HCT116 (cell line): ENCODE data around the gene ACAN. TPM values are rescaled to one million over a fixed set of nuclear protein-coding genes. Genes with fewer than 3 reads are reported as not detected.

Experiments
- ATAC-seq: fragments of 200-7000 bp; cut with Tn5 transposase; 2 replicates; pipeline ENCODE4 v1.9.1; 2020; ENCODE audit warnings: mild to moderate bottlenecking, moderate library complexity
- BruUV-seq: library from RNA; stranded (reverse); fragments of 400-500 nt; replicated peaks from 2 replicates; lab custom pipeline; 2021; lab: Mats Ljungman, UMichigan
- CTCF ChIA-PET: fragments of 300-600 bp; sonication (Branson Sonifier 250); formaldehyde crosslinking; loops from one replicate; lab custom pipeline; 2021; ENCODE audit warnings: antibody characterized with exemption; lab: Charles Lee
- POLR2A ChIA-PET: fragments of 300-600, 350-600 bp; sonication (Branson Sonifier 250); formaldehyde crosslinking; loops from one replicate; lab custom pipeline; 2021; ENCODE audit warnings: antibody characterized with exemption; lab: Charles Lee
- RAD21 ChIA-PET, 2 experiments: fragments of 300-600 bp; sonication (Branson Sonifier 250); formaldehyde crosslinking; loops; one replicate each; lab custom pipeline; 2023; ENCODE audit warnings: low total read pairs in 2 of 2; ENCODE audit not compliant: uncharacterized antibody in 2 of 2, unreplicated experiment in 2 of 2, low non-redundant PET in 1 of 2; lab: Charles Lee
- DNase-seq: peaks from one replicate; pipeline ENCODE4 v3.0.0-alpha.2; 2010; ENCODE audit warnings: low read depth, low spot score
- H2AFZ ChIP-seq: fragments of 200-600 bp; shearing (Covaris generic), sonication (generic); 2 replicates; pipeline ENCODE4 v1.6.1; 2017; ENCODE audit warnings: low read depth, mixed run types, mixed read lengths, antibody characterized with exemption, low read length; ENCODE audit not compliant: poor library complexity, severe bottlenecking
- H3K27ac ChIP-seq: 2 replicates; pipeline ENCODE4 v1.5.1; 2012; ENCODE audit warnings: low read depth, low read length
- H3K27me3 ChIP-seq: fragments of 200-600 bp; sonication (generic); 2 replicates; pipeline ENCODE4 v1.6.1; 2016; ENCODE audit warnings: mixed run types, low read length, mixed read lengths; ENCODE audit not compliant: insufficient read depth
- H3K36me3 ChIP-seq, 2 experiments: fragments of 200-500 bp in 1 of 2; fragments of 200-600 bp in 1 of 2; sonication (Bioruptor generic) in 1 of 2; sonication (generic) in 1 of 2; 2 replicates each; pipeline versions ENCODE4 v1.5.1 to v1.6.1; 2014 to 2016; ENCODE audit warnings: low read length in 2 of 2, inconsistent platforms in 1 of 2, mixed read lengths in 1 of 2, mixed run types in 1 of 2; ENCODE audit not compliant: insufficient read depth in 2 of 2, control insufficient read depth in 1 of 2
- H3K4me1 ChIP-seq, 2 experiments: fragments of 200-600 bp in 1 of 2; sonication (generic) in 1 of 2; 2 replicates each; pipeline versions ENCODE4 v1.5.1 to v1.6.1; 2012 to 2017; ENCODE audit warnings: low read length in 2 of 2, inconsistent platforms in 1 of 2, mild to moderate bottlenecking in 1 of 2, mixed read lengths in 1 of 2, mixed run types in 1 of 2, moderate library complexity in 1 of 2; ENCODE audit not compliant: insufficient read depth in 2 of 2, control insufficient read depth in 1 of 2
- H3K4me2 ChIP-seq: fragments of 200-600 bp; sonication (generic); 2 replicates; pipeline ENCODE4 v1.6.1; 2017; ENCODE audit warnings: mixed run types, low read length, mixed read lengths
- H3K4me3 ChIP-seq, 2 experiments: fragments of 200-600 bp in 1 of 2; sonication (generic) in 1 of 2; replicated peaks in 1 of 2; 2 replicates each; pipeline ENCODE4 v1.5.1; 2011 to 2016; ENCODE audit warnings: low read length in 2 of 2, control low read depth in 1 of 2, low read depth in 1 of 2, mild to moderate bottlenecking in 1 of 2, mixed read lengths in 1 of 2, mixed run types in 1 of 2
- H3K79me2 ChIP-seq: fragments of 200-600 bp; sonication (generic); 2 replicates; pipeline ENCODE4 v1.6.1; 2017; ENCODE audit warnings: mild to moderate bottlenecking, mixed run types, low read length, moderate library complexity, mixed read lengths; ENCODE audit not compliant: insufficient read depth
- H3K9ac ChIP-seq: fragments of 200-600 bp; sonication (generic); 2 replicates; pipeline ENCODE4 v1.6.1; 2016; ENCODE audit warnings: low read length, mixed read lengths
- H3K9me2 ChIP-seq: fragments of 200-600 bp; sonication (generic), shearing (Covaris generic); 2 replicates; pipeline ENCODE4 v1.6.1; 2017; ENCODE audit warnings: mixed run types, mild to moderate bottlenecking, moderate library complexity; ENCODE audit not compliant: insufficient read depth
- H3K9me3 ChIP-seq, 2 experiments: fragments of 200-500 bp in 1 of 2; fragments of 200-600 bp in 1 of 2; sonication (Bioruptor generic) in 1 of 2; sonication (generic) in 1 of 2; 2 replicates each; pipeline ENCODE4 v1.6.1; 2014 to 2017; ENCODE audit warnings: low read length in 2 of 2, mixed read lengths in 2 of 2, inconsistent platforms in 1 of 2, low read depth in 1 of 2, mild to moderate bottlenecking in 1 of 2, mixed run types in 1 of 2, moderate library complexity in 1 of 2; ENCODE audit not compliant: control insufficient read depth in 1 of 2, insufficient read depth in 1 of 2
- H4K20me1 ChIP-seq: fragments of 200-600 bp; sonication (generic), shearing (Covaris generic); 2 replicates; pipeline ENCODE4 v1.6.1; 2017; ENCODE audit warnings: mixed run types, mild to moderate bottlenecking, moderate library complexity; ENCODE audit not compliant: insufficient read depth
- CBX3 ChIP-seq: IDR thresholded peaks from 2 replicates; pipeline ENCODE4 v1.6.1; 2012; ENCODE audit warnings: low read depth
- CEBPB ChIP-seq: IDR thresholded peaks from 2 replicates; pipeline ENCODE4 v1.6.1; 2012; ENCODE audit warnings: low read depth
- ELF1 ChIP-seq: IDR thresholded peaks from 2 replicates; pipeline ENCODE4 v1.6.1; 2012; ENCODE audit warnings: low read depth, borderline replicate concordance
- EZH2phosphoT487 ChIP-seq: fragments of 200-600 bp; IDR thresholded peaks from 2 replicates; pipeline ENCODE4 v1.6.1; 2018; ENCODE audit warnings: antibody characterized with exemption, borderline replicate concordance
- FOSL1 ChIP-seq: IDR thresholded peaks from 2 replicates; pipeline ENCODE4 v1.6.1; 2012; ENCODE audit warnings: low read depth
- JUND ChIP-seq: IDR thresholded peaks from 2 replicates; pipeline ENCODE4 v1.6.1; 2012
- POLR2AphosphoS5 ChIP-seq: IDR thresholded peaks from 2 replicates; pipeline ENCODE4 v1.6.1; 2011; ENCODE audit warnings: mild to moderate bottlenecking, low read depth, low read length, moderate library complexity
- SIN3A ChIP-seq: IDR thresholded peaks from 2 replicates; pipeline ENCODE4 v1.6.1; 2012; ENCODE audit warnings: low read depth
- SP1 ChIP-seq: IDR thresholded peaks from 2 replicates; pipeline ENCODE4 v1.6.1; 2012; ENCODE audit warnings: low read depth
- SRF ChIP-seq: IDR thresholded peaks from 2 replicates; pipeline ENCODE4 v1.6.1; 2012; ENCODE audit warnings: low read depth
- YY1 ChIP-seq: IDR thresholded peaks from 2 replicates; pipeline ENCODE4 v1.6.1; 2011; ENCODE audit warnings: low read length, low read depth, moderate library complexity, mild to moderate bottlenecking; ENCODE audit not compliant: insufficient replicate concordance; ENCODE audit errors: extremely low read depth
- ZBTB33 ChIP-seq: IDR thresholded peaks from 2 replicates; pipeline ENCODE4 v1.6.1; 2011; ENCODE audit warnings: mild to moderate bottlenecking, low read length, moderate library complexity; ENCODE audit not compliant: insufficient replicate concordance; ENCODE audit errors: extremely low read depth
- ZFX ChIP-seq: fragments of 450-650 bp; IDR thresholded peaks from 2 replicates; pipeline ENCODE4 v1.6.1; 2017
- ZNF274 ChIP-seq: fragments of 200-500 bp; sonication (Bioruptor generic); IDR thresholded peaks from 2 replicates; pipeline ENCODE4 v1.6.1; 2014; ENCODE audit warnings: mild to moderate bottlenecking, low read depth, low read length, inconsistent platforms
- intact Hi-C: fragments of 100-400 bp; cut with micrococcal nuclease; formaldehyde crosslinking; loops from 2 replicates; pipeline ENCODE4 v1.10.0; 2022
- total RNA-seq: library from RNA; stranded (reverse); gene quantifications from one replicate; pipeline ENCODE4 v1.2.1, GENCODE V29; 2021; ENCODE audit not compliant: unreplicated experiment

ACAN gene
- total RNA-seq, 1 experiment from 2014 or later: not detected

- TF ChIP-seq SIN3A: no peak
Measured at GRCh38 chr15:88880944-88881740, 77.9 kb downstream of the ACAN start (continued).

GRCh38 chr15:88881775-88882174, 78.5 kb downstream of the ACAN start:
- ChIA-PET POLR2A (interaction anchor here (1.0 kb wide), 1 partner anchor 13 kb away, joined by 3 read pairs; the partner anchor contains the start of gene HAPLN3), RAD21 (no interaction called here), CTCF (interaction anchor here (1.7 kb wide), 1 partner anchor 13 kb away, joined by 4 read pairs; no protein-coding TSS in a partner anchor)
- H3K4me3 ChIP-seq: no peak overlapping the region
- ATAC-seq (no peak), DNase-seq (no peak)
- no peaks in the 10 kb centered on the region for H4K20me1 ChIP-seq
- H3K4me2 ChIP-seq: no peak overlapping the region
- BruUV-seq: no TSS peak
- H2AFZ ChIP-seq: no peak overlapping the region
- no peak overlapping the region for H3K27ac ChIP-seq
- TF ChIP-seq ZNF274 (no peak), ELF1 (no peak), POLR2AphosphoS5 (no peak)
- H3K9me3 ChIP-seq: no peaks in the 10 kb centered on the region
- H3K9me2 ChIP-seq: no peaks in the 10 kb centered on the region
- no peaks in the 10 kb centered on the region for H3K79me2 ChIP-seq
- no peaks in the 10 kb centered on the region for H3K27me3 ChIP-seq
- peaks cover 0 to 10% of the 10 kb centered on the region in 2 experiments; a peak in 2 of 4 replicates for H3K4me1 ChIP-seq
- H3K36me3 ChIP-seq: no peaks in the 10 kb centered on the region
- intact Hi-C loops: no loop called here
- H3K9ac ChIP-seq: no peak overlapping the region

- Histone ChIP-seq H3K27me3 (no peaks in the 10 kb centered on the region), H3K27ac (no peak overlapping the region), H3K79me2 (no peaks in the 10 kb centered on the region), H3K4me3 (no peak overlapping the region), H3K36me3 (no peaks in the 10 kb centered on the region), H3K9me2 (no peaks in the 10 kb centered on the region), H3K4me2 (peak overlapping the region; percentile 8; the same call in 1 of the 2 replicates), H3K4me1 (peaks cover 0 to 10% of the 10 kb centered on the region in 2 experiments; a peak in 2 of 4 replicates), H3K9ac (no peak overlapping the region), H4K20me1 (no peaks in the 10 kb centered on the region), H2AFZ (no peak overlapping the region), H3K9me3 (no peaks in the 10 kb centered on the region)
- CTCF ChIA-PET: interaction anchor here (0.8 to 1.7 kb wide), 3 partner anchors 12 to 15 kb away, joined by 3 to 4 read pairs (median 3); partner anchors contain the start of gene HAPLN3
- no TSS peak for BruUV-seq
- POLR2A ChIA-PET: interaction anchor here (1.0 to 1.6 kb wide), 2 partner anchors 12 to 13 kb away, joined by 3 to 4 read pairs; partner anchors contain the start of gene HAPLN3
- ATAC-seq: no peak
- intact Hi-C loops: no loop called here
- RAD21 ChIA-PET: no interaction called here
- DNase-seq: no peak
- TF ChIP-seq EZH2phosphoT487: no peak
- no peak for TF ChIP-seq ZNF274
- no peak for TF ChIP-seq SRF
- TF ChIP-seq ELF1: no peak
- no peak for TF ChIP-seq CEBPB
- no peak for TF ChIP-seq ZFX
- TF ChIP-seq JUND: no peak
- no peak for TF ChIP-seq ZBTB33
- no peak for TF ChIP-seq FOSL1
- TF ChIP-seq POLR2AphosphoS5: no peak
- no peak for TF ChIP-seq SP1
- TF ChIP-seq CBX3: no peak
- TF ChIP-seq YY1: no peak
- TF ChIP-seq SIN3A: no peak
Measured at GRCh38 chr15:88882785-88883184, 79.5 kb downstream of the ACAN start.
